ENCODE results near the gene RPL18A. TPM values are rescaled to one million over a fixed set of nuclear protein-coding genes. Genes with fewer than 3 reads are reported as not detected.
A peak's percentile ranks its signal among the peaks of the same experiment; 100 is the strongest.

Gene RPL18A
- total RNA-seq, 1 donor from 2014 or later, result 2,842 TPM

DNA sequence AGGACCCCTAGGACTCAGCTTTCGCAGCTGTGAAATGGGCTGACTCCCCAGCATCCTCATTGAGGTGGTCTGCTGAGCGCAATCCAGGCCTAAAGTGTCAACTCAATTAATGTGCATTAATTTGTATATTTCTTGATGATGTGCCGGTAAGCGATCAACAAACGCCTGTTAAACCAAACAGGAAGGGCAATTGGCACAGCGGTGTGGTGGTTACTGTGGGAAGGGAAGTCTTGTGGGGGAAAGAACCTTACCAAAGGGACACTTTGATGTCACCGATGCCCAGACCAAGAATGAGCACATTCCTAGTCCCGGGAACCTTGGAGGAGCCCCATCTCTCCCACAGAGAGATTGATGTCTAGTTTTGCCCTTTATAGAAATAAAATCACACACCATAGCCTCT, 13.6 kb upstream of the RPL18A start:
- peak; percentile 29 for DNase-seq (ENCODE audit: low spot score)
- peak overlapping the region; percentile 90 for H3K4me3 Mint-ChIP-seq (ENCODE audit: low read depth)
- no peaks in the 10 kb centered on the region for H3K27me3 Mint-ChIP-seq (ENCODE audit: low read depth)
- peaks cover 54% of the 10 kb centered on the region for H3K36me3 Mint-ChIP-seq (ENCODE audit: low read depth)
- peaks cover 40% of the 10 kb centered on the region for H3K4me1 Mint-ChIP-seq (ENCODE audit: low read depth)
- intact Hi-C loops (cut with micrococcal nuclease), result no loop called here
- H3K9me3 Mint-ChIP-seq, result no peaks in the 10 kb centered on the region
- peak overlapping the region; percentile 97 for H3K27ac Mint-ChIP-seq

DNA sequence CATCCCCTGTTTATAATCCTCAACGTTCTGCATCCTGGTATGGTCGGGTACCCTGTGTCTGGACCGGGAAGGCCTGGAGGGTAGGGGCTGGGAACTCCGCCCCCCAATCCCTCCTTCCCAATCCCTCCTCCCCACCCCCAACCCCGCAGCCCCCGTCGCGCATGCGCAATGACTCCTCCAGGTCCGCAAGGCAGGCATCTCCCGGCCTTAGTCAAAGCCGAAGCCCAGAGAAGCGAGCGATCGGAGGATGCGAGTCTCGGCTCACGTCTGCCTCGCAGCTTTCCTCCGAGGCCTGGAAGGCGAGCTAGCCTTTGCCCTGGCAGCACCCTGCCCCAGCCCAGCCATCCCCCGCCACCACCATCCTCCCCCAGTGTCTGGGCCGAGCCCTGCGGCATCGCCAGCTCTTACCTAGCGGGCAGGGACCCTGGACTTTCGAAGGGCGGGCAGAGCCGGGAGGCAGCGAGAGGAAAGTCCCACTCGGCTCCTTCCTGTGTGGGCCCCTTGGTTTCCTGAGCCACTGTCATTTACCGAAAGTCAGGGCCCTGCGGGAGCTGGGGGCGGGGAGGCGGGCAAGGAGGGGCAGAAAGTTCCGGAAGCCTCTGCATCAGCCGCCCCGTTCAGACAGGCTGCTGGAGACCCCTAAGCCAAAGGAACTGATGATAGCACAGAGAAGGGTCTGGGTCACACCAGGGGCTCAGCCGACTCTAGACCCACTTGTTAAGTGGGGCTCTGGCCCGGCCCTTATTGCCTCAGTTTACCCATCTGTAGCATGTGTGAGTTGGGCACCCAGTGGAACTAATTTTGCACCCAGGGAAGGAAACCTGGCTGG, 12.0 kb upstream of the RPL18A start, which contains the start of gene JAK3:
TSS of gene JAK3 (minus strand) at position 445 of the 829 bp plus-strand sequence. CDS start 3,565 bp downstream, outside the sequence.
- Mint-ChIP-seq H3K27me3 (ENCODE audit: low read depth) (no peaks in the 10 kb centered on the region), H3K36me3 (ENCODE audit: low read depth) (peaks cover 42% of the 10 kb centered on the region), H3K4me1 (ENCODE audit: low read depth) (peaks cover 45% of the 10 kb centered on the region), H3K9me3 (no peaks in the 10 kb centered on the region), H3K27ac (peak within 1 kb of the TSS; percentile 97), H3K4me3 (ENCODE audit: low read depth) (peak within 1 kb of the TSS; percentile 90)
- DNase-seq (ENCODE audit: low spot score), result peak; percentile 82
- intact Hi-C loops (cut with micrococcal nuclease), result no loop called here

DNA sequence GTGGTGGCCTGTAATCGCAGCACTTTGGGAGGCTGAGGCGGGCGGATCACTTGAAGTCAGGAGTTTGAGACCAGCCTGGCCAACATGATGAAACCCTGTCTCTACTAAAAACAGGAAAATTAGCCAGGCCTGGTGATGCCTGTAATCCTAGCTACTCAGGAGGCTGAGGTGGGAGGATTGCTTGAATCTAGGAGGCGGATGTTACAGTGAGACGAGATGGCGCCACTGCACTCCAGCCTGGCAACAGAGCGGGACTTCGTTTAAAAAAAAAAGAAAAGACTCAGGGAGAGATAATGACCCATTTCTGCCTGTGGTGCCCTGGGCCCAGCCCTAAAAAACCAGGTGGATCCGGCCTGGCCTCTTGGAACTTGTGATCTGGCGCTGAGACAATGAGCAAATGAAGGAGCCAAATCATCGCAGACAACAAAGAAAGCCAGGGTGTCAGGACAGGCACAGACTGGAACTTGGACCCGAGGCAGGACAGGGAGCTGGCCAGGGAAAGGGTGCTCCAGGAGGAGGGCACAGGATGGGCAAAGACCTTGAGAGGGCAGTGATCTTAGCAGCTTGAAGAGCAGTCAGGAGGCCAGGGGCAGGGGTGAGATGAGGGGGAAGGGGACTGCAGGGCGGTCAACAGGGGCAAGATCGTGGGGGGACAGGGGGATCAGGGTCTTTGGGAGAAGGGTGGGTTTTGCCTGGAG, 11.0 kb upstream of the RPL18A start:
- intact Hi-C loops (cut with micrococcal nuclease), result no loop called here

DNA sequence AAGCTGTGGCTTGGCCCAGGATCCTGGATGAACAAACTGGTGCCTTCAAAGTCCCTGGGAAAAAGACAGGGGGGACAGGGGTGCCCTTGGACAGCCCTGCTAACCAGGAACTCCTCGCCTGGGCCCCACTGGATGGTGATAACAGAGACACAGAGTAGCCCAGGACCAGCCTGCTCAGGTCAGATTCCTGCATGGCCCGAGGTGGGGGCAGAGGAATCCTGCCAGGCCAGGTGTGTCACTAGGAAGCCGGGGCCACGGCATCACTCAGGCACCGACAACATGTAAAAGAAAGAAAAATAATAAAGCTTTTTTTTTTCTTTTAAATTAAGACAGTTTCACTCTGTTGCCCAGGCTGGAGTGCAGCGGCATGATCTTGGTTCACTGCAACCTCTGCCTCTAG, 5.6 kb upstream of the RPL18A start:
- intact Hi-C loops (cut with micrococcal nuclease), result no loop called here
- H3K36me3 Mint-ChIP-seq (ENCODE audit: low read depth), result no peaks in the 10 kb centered on the region
- H3K4me1 Mint-ChIP-seq (ENCODE audit: low read depth), result peaks cover 27% of the 10 kb centered on the region
- no peaks in the 10 kb centered on the region for H3K27me3 Mint-ChIP-seq (ENCODE audit: low read depth)
- no peaks in the 10 kb centered on the region for H3K9me3 Mint-ChIP-seq
- no peak overlapping the region for H3K27ac Mint-ChIP-seq
- DNase-seq (ENCODE audit: low spot score), result no peak
- H3K4me3 Mint-ChIP-seq (ENCODE audit: low read depth), result no peak overlapping the region

More for the DNA sequence above, 11.0 kb upstream of the RPL18A start:
- peaks cover 33% of the 10 kb centered on the region for H3K36me3 Mint-ChIP-seq (ENCODE audit: low read depth)
- DNase-seq (ENCODE audit: low spot score), result no peak
- no peaks in the 10 kb centered on the region for H3K9me3 Mint-ChIP-seq
- no peaks in the 10 kb centered on the region for H3K27me3 Mint-ChIP-seq (ENCODE audit: low read depth)
- peak overlapping the region; percentile 97 for H3K27ac Mint-ChIP-seq
- peaks cover 41% of the 10 kb centered on the region for H3K4me1 Mint-ChIP-seq (ENCODE audit: low read depth)
- peak overlapping the region; percentile 90 for H3K4me3 Mint-ChIP-seq (ENCODE audit: low read depth)

DNA sequence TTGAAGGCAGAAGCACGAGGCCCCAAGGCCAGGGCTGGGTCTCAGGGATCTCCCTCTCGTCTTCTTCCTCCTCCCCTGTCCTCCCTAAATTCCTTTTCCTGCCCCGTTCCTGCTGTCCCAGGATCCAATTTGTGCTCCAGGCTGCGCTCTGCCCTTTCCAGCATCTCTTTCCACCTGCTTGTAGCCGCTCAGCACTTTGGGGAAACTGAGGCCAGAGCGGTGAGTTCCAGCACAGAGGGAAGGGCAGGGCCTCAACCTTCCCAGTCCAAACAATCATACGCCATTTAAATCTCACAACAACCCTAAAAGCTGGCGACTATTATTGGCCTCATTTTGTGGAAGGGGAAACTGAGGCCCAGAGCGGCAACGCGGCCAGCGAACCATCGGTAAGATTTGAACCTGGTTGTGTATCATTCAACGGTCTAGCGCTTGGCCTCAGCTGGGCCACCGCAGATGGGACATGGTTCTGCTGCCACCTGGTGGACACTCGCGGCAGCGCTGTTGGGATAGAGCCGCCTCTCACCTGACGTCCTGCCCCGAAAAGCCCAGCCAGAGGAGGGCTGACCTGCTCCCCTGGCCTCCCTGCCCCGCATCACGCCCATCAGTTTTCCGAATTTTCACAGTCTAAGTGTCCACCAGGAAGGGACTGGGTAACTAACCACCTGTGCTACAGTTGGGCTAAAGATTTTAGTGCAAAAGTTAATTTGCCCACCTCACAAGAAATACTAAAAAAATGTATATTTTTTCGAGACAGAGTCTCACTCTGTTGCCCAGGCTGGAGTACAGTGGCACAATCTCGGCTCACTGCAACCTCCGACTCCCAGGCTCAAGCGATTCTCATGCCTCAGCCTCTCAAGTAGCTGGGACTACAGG, 4.2 kb upstream of the RPL18A start:
- H3K27me3 Mint-ChIP-seq (ENCODE audit: low read depth), result no peaks in the 10 kb centered on the region
- no peaks in the 10 kb centered on the region for H3K9me3 Mint-ChIP-seq
- H3K4me1 Mint-ChIP-seq (ENCODE audit: low read depth), result peaks cover 18% of the 10 kb centered on the region
- no peak overlapping the region for H3K27ac Mint-ChIP-seq
- no peak overlapping the region for H3K4me3 Mint-ChIP-seq (ENCODE audit: low read depth)
- intact Hi-C loops (cut with micrococcal nuclease), result loop anchor here (1.0 to 5.0 kb wide), 5 partner anchors 43 to 151 kb away; partner anchors contain the start of gene FCHO1
- peaks cover 11% of the 10 kb centered on the region for H3K36me3 Mint-ChIP-seq (ENCODE audit: low read depth)
- DNase-seq (ENCODE audit: low spot score), result peak; percentile 81

DNA sequence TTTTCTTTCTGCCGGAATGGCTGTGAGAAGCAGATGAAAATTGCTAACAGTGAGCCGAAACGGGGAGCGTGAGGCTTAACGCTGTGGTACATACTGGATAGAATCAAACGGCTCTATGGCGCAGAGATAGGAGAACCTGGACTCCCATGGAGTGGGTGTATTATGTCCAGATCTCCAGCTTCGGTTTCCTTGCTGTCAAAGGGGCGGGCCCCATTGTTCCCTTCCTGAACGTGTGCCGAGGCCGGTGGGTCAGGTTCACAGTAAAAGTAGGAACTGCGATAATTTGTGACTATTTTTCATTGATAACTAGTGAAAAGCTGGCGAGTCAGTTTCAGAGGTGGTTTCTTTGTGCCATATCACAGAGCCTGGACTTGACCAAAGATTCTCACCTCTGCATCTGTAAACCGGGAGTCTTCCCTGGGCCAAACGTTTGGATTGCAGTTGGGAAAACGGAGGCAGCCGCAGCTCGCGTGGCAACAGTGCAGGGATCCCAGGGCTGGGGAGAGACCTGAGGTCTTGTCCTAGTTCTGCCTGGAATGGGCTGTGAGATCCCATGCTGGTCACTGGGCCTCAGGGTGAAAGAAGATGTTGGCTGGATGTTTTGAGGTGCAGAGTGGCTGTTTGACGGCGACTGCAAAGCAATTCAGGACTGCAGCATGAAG, 752 bp downstream of the RPL18A start:
- Mint-ChIP-seq H3K27me3 (ENCODE audit: low read depth) (no peaks in the 10 kb centered on the region), H3K4me3 (ENCODE audit: low read depth) (peak overlapping the region; percentile 99), H3K4me1 (ENCODE audit: low read depth) (peaks cover 16% of the 10 kb centered on the region), H3K27ac (peak overlapping the region; percentile 99), H3K9me3 (no peaks in the 10 kb centered on the region), H3K36me3 (ENCODE audit: low read depth) (peaks cover 57% of the 10 kb centered on the region)
- intact Hi-C loops (cut with micrococcal nuclease), result no loop called here
- DNase-seq (ENCODE audit: low spot score), result no peak

DNA sequence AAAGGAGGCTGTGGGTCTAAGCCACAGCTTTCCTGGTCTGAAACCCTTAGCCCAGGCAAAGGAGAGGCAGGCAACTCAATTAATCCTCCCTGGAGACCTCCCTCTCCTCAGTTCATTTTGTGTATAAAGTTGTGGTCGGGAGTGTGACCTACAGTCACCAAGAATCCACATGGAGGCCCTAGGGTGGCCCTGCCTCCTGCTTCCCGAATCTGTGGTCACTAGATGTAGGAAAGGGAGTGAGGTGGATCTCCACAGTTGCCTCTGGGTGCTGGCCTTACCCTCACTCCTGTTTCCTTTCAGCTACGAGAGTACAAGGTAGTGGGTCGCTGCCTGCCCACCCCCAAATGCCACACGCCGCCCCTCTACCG, 1.3 kb downstream of the RPL18A start:
- H3K4me1 Mint-ChIP-seq (ENCODE audit: low read depth), result peaks cover 14% of the 10 kb centered on the region
- peak overlapping the region; percentile 99 for H3K4me3 Mint-ChIP-seq (ENCODE audit: low read depth)
- DNase-seq (ENCODE audit: low spot score), result no peak
- H3K9me3 Mint-ChIP-seq, result no peaks in the 10 kb centered on the region
- H3K27ac Mint-ChIP-seq, result peak overlapping the region; percentile 99
- intact Hi-C loops (cut with micrococcal nuclease), result no loop called here
- H3K27me3 Mint-ChIP-seq (ENCODE audit: low read depth), result no peaks in the 10 kb centered on the region
- peaks cover 59% of the 10 kb centered on the region for H3K36me3 Mint-ChIP-seq (ENCODE audit: low read depth)

DNA sequence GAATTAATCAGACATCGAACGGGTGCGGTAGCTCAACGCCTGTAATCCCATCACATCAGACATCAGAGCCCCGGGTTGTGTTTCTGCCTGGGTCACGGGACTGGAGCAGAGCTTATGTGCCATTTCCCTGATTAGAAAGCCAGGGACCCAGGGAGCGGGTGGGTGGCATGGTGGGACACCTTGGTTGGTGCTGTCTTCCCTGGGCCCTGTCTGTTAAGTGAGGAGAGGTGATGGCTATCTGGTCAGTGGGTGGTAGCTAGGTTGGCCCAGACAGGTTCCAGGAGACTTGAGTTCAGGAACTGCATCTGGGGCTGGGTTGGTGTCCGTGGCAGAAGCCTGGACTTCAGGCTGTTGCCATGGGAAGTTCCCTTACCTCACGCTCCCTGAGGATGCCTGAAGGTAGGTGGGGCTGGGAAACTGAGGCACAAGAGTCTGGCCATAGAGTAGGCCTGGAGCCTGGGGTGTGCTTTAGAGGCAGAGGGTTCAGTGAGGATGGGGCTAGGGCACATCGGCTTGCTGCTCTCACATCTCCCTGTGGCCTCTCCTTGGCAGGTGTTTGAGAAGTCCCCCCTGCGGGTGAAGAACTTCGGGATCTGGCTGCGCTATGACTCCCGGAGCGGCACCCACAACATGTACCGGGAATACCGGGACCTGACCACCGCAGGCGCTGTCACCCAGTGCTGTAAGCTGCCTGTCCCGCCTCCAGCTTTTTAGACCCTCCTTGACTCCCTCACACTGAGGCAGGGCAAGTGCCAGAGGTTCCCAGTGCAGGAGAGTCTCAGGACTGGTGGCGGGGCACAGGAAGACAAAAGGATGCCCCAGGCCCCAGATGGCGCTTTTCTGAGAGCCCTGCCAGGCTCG, 2.1 kb downstream of the RPL18A start:
- H3K9me3 Mint-ChIP-seq, result no peaks in the 10 kb centered on the region
- peak overlapping the region; percentile 99 for H3K27ac Mint-ChIP-seq
- intact Hi-C loops (cut with micrococcal nuclease), result no loop called here
- no peak for DNase-seq (ENCODE audit: low spot score)
- H3K27me3 Mint-ChIP-seq (ENCODE audit: low read depth), result no peaks in the 10 kb centered on the region
- peaks cover 14% of the 10 kb centered on the region for H3K4me1 Mint-ChIP-seq (ENCODE audit: low read depth)
- peaks cover 62% of the 10 kb centered on the region for H3K36me3 Mint-ChIP-seq (ENCODE audit: low read depth)
- H3K4me3 Mint-ChIP-seq (ENCODE audit: low read depth), result peak overlapping the region; percentile 99

DNA sequence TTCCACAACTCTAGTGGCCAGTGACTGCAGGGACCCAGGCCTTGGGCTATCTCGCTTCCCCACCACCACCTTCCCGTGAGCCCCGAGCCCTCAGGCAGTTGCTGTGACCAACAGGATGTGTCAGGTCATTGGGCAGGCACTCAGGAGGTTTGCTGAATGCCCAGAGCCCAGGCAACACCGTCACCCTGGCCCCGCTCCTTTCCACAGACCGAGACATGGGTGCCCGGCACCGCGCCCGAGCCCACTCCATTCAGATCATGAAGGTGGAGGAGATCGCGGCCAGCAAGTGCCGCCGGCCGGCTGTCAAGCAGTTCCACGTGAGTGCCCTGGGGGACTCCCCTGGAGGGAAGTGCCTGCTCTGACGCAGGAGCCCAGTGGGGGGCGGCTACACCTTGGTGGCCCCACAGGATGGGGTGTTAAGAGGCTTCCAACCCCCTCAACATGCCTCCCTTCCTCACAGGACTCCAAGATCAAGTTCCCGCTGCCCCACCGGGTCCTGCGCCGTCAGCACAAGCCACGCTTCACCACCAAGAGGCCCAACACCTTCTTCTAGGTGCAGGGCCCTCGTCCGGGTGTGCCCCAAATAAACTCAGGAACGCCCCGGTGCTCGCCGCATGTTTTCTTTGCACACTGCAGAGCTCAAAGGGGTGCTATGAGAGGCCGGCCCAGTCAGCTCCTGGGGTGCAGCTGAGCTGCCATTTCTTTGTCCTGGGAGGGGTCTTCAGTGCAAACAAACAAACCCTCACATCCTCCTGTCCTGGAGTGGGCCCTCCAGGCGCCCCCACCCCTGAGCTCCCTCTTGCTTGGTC, 3.2 kb downstream of the RPL18A start:
- Mint-ChIP-seq H3K4me1 (ENCODE audit: low read depth) (peaks cover 14% of the 10 kb centered on the region), H3K27me3 (ENCODE audit: low read depth) (no peaks in the 10 kb centered on the region), H3K36me3 (ENCODE audit: low read depth) (peaks cover 62% of the 10 kb centered on the region), H3K27ac (peak overlapping the region; percentile 73), H3K9me3 (no peaks in the 10 kb centered on the region), H3K4me3 (ENCODE audit: low read depth) (peak overlapping the region; percentile 67)
- no peak for DNase-seq (ENCODE audit: low spot score)
- intact Hi-C loops (cut with micrococcal nuclease), result no loop called here

DNA sequence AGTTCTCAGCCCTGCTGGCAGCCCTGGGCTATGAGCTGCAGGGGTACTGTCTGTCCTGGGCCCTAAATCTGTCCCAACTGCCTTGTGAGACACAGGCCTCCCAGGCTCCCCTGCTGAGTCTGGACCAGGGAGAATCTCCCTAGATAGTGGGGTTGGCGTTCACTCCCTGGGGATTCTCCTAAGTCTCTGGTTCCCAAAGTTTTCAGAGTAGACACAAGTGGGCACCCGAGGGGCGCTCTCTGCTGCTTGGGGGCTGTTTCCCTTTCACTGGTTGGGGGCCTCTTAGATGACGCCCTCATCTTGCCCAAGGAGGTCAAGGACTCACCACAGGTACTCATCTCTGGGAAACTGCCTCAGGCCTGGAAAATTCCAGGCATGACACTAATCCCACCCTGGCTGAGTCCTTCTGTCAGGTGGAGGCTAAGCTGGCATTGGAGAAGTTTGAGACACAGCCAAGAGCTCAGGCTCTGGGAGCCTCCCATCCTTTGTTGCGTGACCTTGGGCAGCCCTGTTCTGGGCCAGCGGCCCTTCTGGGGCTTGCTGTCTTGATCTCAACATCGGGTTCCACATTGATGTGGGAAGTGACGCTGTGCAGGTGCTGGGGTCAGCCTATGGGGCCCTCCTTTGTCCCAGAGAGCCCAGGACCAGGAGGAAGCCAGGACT, 3.9 kb downstream of the RPL18A start:
- peaks cover 14% of the 10 kb centered on the region for H3K4me1 Mint-ChIP-seq (ENCODE audit: low read depth)
- peak overlapping the region; percentile 51 for H3K4me3 Mint-ChIP-seq (ENCODE audit: low read depth)
- intact Hi-C loops (cut with micrococcal nuclease), result no loop called here
- H3K36me3 Mint-ChIP-seq (ENCODE audit: low read depth), result peaks cover 62% of the 10 kb centered on the region
- H3K27ac Mint-ChIP-seq, result no peak overlapping the region
- no peaks in the 10 kb centered on the region for H3K9me3 Mint-ChIP-seq
- H3K27me3 Mint-ChIP-seq (ENCODE audit: low read depth), result no peaks in the 10 kb centered on the region
- DNase-seq (ENCODE audit: low spot score), result no peak

Measured in activated T-helper 2 cell treated with anti-CD3 and anti-CD28 coated beads, Interferon-gamma antibody, Interleukin-2, Interleukin-4, amounts not matched to agents 10 μg/mL and 5 μg/mL and 100 μg/mL, durations not matched to agents 14 hours and 24 hours and 36 hours (primary cell).